H7 (cell line): ENCODE results near the gene FNDC3B. TPM values are rescaled to one million over a fixed set of nuclear protein-coding genes. Genes with fewer than 3 reads are reported as not detected.

Experiments used
- DNase-seq: peaks from one replicate; pipeline ENCODE4 v3.0.0; 2012
- H3K27me3 ChIP-seq: 2 replicates; pipeline ENCODE4 v1.6.0; 2011; ENCODE audit warnings: mild to moderate bottlenecking, low read length; ENCODE audit not compliant: control insufficient read depth, insufficient read depth
- H3K36me3 ChIP-seq: replicated peaks from 2 replicates; pipeline ENCODE4 v1.5.1; 2011; ENCODE audit warnings: low read length; ENCODE audit not compliant: control insufficient read depth, insufficient read depth
- H3K4me3 ChIP-seq: 2 replicates; pipeline ENCODE4 v1.5.1; 2011; ENCODE audit warnings: low read depth, mild to moderate bottlenecking, control low read depth, low read length, moderate library complexity; ENCODE audit not compliant: insufficient read depth
- total RNA-seq: library from RNA; depleted of rRNA; stranded (reverse); fragments of >200 nt; shearing (Covaris generic); gene quantifications from 2 replicates; pipeline ENCODE4 v1.2.3, GENCODE V29; 2014

FNDC3B gene
- total RNA-seq, 1 experiment from 2014 or later = 24.2 TPM

- peaks cover 16% of the 10 kb centered on the region for H3K36me3 ChIP-seq
- DNase-seq = no peak
- no peaks in the 10 kb centered on the region for H3K27me3 ChIP-seq
Measured at GRCh38 chr3:172334671-172335207, 295.4 kb downstream of the FNDC3B start.

GRCh38 chr3:172339892-172340291 lies 300.5 kb downstream of the FNDC3B start:
- no peak for DNase-seq
- no peaks in the 10 kb centered on the region for H3K27me3 ChIP-seq
- no peak overlapping the region for H3K4me3 ChIP-seq
- H3K36me3 ChIP-seq = peaks cover 16% of the 10 kb centered on the region

More at GRCh38 chr3:172334671-172335207, 295.4 kb downstream of the FNDC3B start:
- H3K4me3 ChIP-seq = no peak overlapping the region

GRCh38 chr3:172340583-172340982 lies 301.2 kb downstream of the FNDC3B start:
- H3K27me3 ChIP-seq = no peaks in the 10 kb centered on the region
- no peak overlapping the region for H3K4me3 ChIP-seq
- DNase-seq = no peak
- H3K36me3 ChIP-seq = peaks cover 17% of the 10 kb centered on the region

- Histone ChIP-seq H3K27me3 (no peaks in the 10 kb centered on the region), H3K36me3 (peaks cover 18% of the 10 kb centered on the region), H3K4me3 (no peak overlapping the region)
- DNase-seq = peak; percentile 49
Measured at GRCh38 chr3:172341482-172342059, 302.2 kb downstream of the FNDC3B start.

- no peak for DNase-seq
- Histone ChIP-seq H3K36me3 (peaks cover 18% of the 10 kb centered on the region), H3K4me3 (no peak overlapping the region), H3K27me3 (no peaks in the 10 kb centered on the region)
Measured at GRCh38 chr3:172342097-172342659, 302.8 kb downstream of the FNDC3B start.

GRCh38 chr3:172343117-172343516 lies 303.7 kb downstream of the FNDC3B start:
- Histone ChIP-seq H3K4me3 (no peak overlapping the region), H3K36me3 (peaks cover 17% of the 10 kb centered on the region), H3K27me3 (no peaks in the 10 kb centered on the region)
- DNase-seq = no peak

DNA sequence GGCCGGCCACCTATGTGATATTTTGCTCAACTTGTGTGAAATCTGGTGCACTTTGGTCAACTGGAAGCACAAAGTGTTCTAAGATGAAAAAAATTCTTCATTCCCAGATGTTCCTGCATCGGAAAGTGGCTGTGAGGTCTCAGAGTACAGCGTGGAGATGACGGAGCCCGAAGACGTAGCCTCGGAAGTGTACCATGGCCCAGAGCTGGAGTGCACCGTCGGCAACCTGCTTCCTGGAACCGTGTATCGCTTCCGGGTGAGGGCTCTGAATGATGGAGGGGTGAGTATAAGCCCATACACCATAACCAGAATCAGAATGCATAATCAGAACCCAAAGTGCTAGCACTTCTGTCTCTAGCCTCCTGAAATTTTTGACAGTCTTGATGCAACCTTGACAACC lies 304.6 kb downstream of the FNDC3B start:
- DNase-seq = no peak
- H3K27me3 ChIP-seq = no peaks in the 10 kb centered on the region
- peaks cover 17% of the 10 kb centered on the region for H3K36me3 ChIP-seq
- no peak overlapping the region for H3K4me3 ChIP-seq

DNA sequence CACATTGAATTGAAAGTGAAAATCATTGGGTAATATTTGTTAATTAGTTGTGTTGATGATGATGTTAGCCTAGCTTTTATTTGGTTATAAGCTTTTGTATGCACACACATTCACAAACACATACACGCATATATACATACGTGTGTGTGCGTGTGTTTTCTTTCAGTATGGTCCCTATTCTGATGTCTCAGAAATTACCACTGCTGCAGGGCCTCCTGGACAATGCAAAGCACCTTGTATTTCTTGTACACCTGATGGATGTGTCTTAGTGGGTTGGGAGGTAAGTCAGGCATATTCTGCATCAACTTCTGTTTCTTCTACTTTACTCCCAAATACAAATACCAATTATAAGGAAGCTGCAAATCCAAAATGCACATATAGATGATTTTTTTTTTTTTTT lies 306.8 kb downstream of the FNDC3B start:
- Histone ChIP-seq H3K27me3 (no peaks in the 10 kb centered on the region), H3K4me3 (no peak overlapping the region), H3K36me3 (peaks cover 17% of the 10 kb centered on the region)
- no peak for DNase-seq

DNA sequence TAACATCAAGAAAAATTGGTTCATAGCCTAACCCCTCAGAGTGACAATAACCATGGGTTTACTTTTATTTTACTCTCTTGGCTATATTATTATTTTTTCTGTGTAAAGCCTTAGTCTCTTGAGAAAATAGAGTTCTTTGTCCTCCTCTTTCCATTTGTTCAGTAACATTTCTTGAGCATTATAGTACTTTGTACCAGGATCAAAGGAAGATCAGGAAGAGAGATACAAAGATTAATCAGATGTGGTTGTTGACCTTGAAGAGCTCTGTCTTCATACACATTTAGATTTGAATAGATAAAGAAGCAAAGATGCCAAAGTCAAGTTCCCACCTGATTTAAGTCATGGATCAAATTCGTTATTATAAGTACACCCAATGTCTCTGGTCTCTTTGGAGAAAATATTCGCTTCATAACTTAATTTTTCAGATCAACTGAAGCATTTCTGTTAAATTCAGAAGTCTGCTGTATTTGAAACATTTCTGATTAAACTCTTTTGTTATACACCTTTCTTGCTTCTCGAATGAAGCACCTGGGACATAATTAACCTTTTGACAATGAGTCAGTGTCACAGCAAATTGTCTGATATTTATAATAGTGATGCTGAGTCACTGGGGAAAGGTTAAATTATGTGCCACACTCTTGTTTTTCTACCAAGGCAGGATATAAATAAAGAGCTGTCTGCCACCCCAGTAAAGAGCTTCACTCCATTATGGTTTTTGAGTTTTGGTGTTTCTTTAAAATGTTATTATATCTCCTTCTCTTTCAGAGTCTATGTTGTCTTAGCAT lies 308.7 kb downstream of the FNDC3B start:
- Histone ChIP-seq H3K27me3 (no peaks in the 10 kb centered on the region), H3K36me3 (peaks cover 15% of the 10 kb centered on the region), H3K4me3 (no peak overlapping the region)
- DNase-seq = no peak

DNA sequence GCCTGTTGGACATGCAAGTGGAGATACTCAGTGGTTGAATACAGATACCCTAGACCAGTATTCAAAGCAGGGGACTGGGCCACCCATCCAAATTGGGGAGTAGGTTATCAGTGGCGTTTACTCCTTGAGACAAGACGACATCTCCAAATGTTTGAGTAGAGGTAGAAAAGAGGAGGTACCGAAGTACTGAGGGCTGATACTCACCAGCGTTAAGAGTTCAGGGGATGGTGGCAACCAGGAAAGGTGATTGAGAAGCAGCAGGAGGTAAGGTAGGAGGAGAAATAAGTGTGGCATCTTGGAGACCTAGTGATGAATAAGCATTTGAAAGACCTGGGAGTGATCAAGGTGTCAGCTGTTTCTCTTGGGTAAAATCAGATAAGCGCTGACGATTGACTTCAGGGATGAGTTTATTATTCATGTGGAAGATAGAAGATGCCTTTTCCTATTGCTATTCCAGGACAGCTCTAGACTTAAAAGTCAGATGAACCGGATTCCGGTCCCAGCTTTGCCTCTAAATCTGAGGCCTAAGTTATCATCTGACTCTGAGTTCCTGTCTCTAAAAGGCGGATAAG lies 312.6 kb downstream of the FNDC3B start:
- Histone ChIP-seq H3K36me3 (peaks cover 6% of the 10 kb centered on the region), H3K4me3 (no peak overlapping the region), H3K27me3 (no peaks in the 10 kb centered on the region)
- no peak for DNase-seq

DNA sequence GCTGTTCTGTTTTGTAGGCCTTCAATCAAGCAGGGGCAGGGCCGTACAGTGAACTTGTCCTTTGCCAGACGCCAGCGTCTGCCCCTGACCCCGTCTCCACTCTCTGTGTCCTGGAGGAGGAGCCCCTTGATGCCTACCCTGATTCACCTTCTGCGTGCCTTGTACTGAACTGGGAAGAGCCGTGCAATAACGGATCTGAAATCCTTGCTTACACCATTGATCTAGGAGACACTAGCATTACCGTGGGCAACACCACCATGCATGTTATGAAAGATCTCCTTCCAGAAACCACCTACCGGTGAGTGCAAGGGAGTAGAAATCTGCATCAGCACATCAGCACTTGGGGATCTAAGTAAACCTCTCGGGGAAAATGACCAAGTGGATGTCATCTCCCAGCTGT lies 313.4 kb downstream of the FNDC3B start:
- no peak overlapping the region for H3K4me3 ChIP-seq
- no peaks in the 10 kb centered on the region for H3K27me3 ChIP-seq
- no peak for DNase-seq
- peaks cover 6% of the 10 kb centered on the region for H3K36me3 ChIP-seq

DNA sequence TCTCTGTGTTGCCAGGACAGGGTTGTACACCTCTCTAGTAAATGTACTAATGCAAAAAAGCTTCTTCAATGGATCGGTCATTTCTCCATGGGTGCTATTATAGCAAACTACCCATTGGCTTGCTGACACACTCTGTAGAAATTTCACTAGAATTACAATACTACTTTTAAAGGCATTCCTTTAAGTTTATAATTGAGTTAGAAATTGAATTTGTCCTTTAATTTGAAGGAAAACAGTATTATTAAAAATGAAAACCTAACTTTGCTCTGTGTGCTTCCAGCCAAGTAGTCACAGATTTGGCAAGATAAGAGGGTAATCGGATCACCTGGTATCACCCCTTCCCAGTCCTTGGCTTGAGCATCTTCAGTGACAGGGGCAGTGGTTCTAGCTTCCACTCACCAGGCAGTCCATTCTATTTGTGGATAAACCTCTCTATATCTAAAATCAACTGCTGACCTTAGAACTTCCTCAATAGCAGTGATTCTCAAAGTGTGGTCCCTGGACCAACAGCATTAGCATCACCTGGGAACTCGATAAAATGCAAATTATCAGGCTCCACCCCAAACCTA lies 315.6 kb downstream of the FNDC3B start:
- H3K4me3 ChIP-seq = no peak overlapping the region

DNA sequence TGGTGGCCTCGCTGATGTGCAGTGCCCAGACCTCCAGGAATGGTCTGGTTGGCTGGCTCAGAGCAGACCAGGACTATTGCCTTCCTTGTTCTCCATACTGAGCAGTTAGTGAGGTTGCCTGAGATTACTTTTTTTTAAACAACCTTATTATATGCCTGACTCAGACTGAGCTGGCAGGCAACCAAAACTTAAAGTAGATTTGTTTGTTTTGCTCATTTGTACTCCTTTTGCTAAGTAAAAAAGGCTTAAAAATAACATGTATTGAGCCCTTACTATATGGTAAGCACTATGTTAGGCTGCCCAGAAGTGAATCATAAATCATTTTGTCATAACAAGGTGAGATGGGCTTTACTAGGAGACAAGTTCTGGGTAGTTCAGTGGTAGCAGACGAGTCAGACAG lies 316.5 kb downstream of the FNDC3B start:
- DNase-seq = no peak
- Histone ChIP-seq H3K27me3 (no peaks in the 10 kb centered on the region), H3K36me3 (peaks cover 6% of the 10 kb centered on the region), H3K4me3 (no peak overlapping the region)

More for the DNA sequence above, 315.6 kb downstream of the FNDC3B start:
- DNase-seq = no peak
- peaks cover 6% of the 10 kb centered on the region for H3K36me3 ChIP-seq
- H3K27me3 ChIP-seq = no peaks in the 10 kb centered on the region

DNA sequence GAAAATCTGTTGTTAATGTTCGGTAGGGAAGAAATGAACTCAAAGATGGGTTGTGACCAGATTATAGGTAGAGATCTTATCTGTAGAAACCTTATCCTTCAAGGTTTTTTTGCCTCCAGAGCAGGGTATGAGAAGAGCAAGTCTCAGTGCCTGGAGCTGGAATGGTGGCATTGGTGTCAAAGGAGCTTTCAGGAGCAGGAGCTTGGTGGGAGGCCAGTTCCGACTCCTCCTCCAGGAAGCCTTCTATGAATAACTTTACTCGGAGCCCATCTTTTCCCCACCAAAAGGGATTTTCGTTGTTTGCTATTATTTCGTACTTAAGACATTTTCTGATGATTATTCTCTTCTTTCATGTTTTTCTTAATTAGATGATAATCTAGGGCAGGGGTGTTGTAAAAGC lies 317.0 kb downstream of the FNDC3B start:
- Histone ChIP-seq H3K36me3 (peaks cover 6% of the 10 kb centered on the region), H3K27me3 (no peaks in the 10 kb centered on the region), H3K4me3 (no peak overlapping the region)
- no peak for DNase-seq
